ENCODE data around the gene ENTPD3. TPM values are rescaled to one million over a fixed set of nuclear protein-coding genes. Genes with fewer than 3 reads are reported as not detected.
A peak's percentile ranks its signal among the peaks of the same experiment; 100 is the strongest.

Gene ENTPD3, protein sequence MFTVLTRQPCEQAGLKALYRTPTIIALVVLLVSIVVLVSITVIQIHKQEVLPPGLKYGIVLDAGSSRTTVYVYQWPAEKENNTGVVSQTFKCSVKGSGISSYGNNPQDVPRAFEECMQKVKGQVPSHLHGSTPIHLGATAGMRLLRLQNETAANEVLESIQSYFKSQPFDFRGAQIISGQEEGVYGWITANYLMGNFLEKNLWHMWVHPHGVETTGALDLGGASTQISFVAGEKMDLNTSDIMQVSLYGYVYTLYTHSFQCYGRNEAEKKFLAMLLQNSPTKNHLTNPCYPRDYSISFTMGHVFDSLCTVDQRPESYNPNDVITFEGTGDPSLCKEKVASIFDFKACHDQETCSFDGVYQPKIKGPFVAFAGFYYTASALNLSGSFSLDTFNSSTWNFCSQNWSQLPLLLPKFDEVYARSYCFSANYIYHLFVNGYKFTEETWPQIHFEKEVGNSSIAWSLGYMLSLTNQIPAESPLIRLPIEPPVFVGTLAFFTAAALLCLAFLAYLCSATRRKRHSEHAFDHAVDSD
- total RNA-seq (1 to 10 TPM; 3.8 to 6.1 TPM), polyA plus RNA-seq (1 to 10 TPM; 1.5 to 3.6 TPM)
- long read RNA-seq, donor 1, partial matches to known transcripts = 0 of 1 reads
- long read RNA-seq, donor 1, other reads (novel, unspliced or antisense) = 0 of 1 reads
- long read RNA-seq, donor 2 = 0 reads
- long read RNA-seq, donor 3 = 0 reads
- long read RNA-seq, donor 4, partial matches to known transcripts = 0 of 1 reads
- long read RNA-seq, donor 4, other reads (novel, unspliced or antisense) = 0 of 1 reads
- long read RNA-seq, donor 5, partial matches to known transcripts = 0 of 1 reads
- long read RNA-seq, donor 5, other reads (novel, unspliced or antisense) = 0 of 1 reads

GRCh38 chr3:40387001-40387894 lies at the start of gene ENTPD3:
Gene ENTPD3, plus strand, starts transcription at chr3:40387184. Its CDS starts 874 bp downstream, at chr3:40388058.
- Histone ChIP-seq H3K9me3 (ENCODE audit: control insufficient read depth in 4 of 4, insufficient read depth in 3 of 4, low read length in 3 of 4) (peaks cover 0 to 1% (median 0%) of the 10 kb centered on the region in 4 donors), H3K4me3 (no peak within 1 kb of the TSS), H3K9ac (ENCODE audit: insufficient read depth in 1 of 2, low read length in 2 of 2) (peak within 1 kb of the TSS in 1 of 2 donors; percentile 21), H3K27ac (ENCODE audit: low read depth in 1 of 2, low read length in 1 of 2) (peak within 1 kb of the TSS in 1 of 2 donors; percentile 52), H3K4me1 (ENCODE audit: control insufficient read depth in 5 of 5, insufficient read depth in 5 of 5, low read length in 5 of 5) (peaks cover 0 to 8% (median 0%) of the 10 kb centered on the region in 5 donors), H3K36me3 (ENCODE audit: control insufficient read depth in 4 of 4, insufficient read depth in 4 of 4, low read length in 4 of 4) (no peaks in the 10 kb centered on the region), H3K27me3 (ENCODE audit: control insufficient read depth in 3 of 3, insufficient read depth in 3 of 3, low read length in 2 of 3) (peaks cover 0 to 18% (median 9%) of the 10 kb centered on the region in 3 donors)
- peak; percentile 8 to 39 (median 28) for DNase-seq
- peak; percentile 93 for ATAC-seq (ENCODE audit: insufficient read depth, low FRiP score)
- WGBS, 2 donors = 7 to 9% methylated on average over 49 of the region's 49 CpGs
- TF ChIP-seq, protein P1, sequence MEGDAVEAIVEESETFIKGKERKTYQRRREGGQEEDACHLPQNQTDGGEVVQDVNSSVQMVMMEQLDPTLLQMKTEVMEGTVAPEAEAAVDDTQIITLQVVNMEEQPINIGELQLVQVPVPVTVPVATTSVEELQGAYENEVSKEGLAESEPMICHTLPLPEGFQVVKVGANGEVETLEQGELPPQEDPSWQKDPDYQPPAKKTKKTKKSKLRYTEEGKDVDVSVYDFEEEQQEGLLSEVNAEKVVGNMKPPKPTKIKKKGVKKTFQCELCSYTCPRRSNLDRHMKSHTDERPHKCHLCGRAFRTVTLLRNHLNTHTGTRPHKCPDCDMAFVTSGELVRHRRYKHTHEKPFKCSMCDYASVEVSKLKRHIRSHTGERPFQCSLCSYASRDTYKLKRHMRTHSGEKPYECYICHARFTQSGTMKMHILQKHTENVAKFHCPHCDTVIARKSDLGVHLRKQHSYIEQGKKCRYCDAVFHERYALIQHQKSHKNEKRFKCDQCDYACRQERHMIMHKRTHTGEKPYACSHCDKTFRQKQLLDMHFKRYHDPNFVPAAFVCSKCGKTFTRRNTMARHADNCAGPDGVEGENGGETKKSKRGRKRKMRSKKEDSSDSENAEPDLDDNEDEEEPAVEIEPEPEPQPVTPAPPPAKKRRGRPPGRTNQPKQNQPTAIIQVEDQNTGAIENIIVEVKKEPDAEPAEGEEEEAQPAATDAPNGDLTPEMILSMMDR (IDR thresholded peaks at IDR 0.05; ENCODE audit: control extremely low read depth, extremely low read depth) = no peak

GRCh38 chr3:40339871-40340270 lies 47.1 kb upstream of the ENTPD3 start:
- H3K4me3 ChIP-seq = no peak overlapping the region
- ATAC-seq (ENCODE audit: insufficient read depth, low FRiP score) (no peak), DNase-seq (no peak)
- no peaks in the 10 kb centered on the region for H3K9me3 ChIP-seq (ENCODE audit: control insufficient read depth in 4 of 4, insufficient read depth in 3 of 4, low read length in 3 of 4)
- H3K4me1 ChIP-seq (ENCODE audit: control insufficient read depth in 5 of 5, insufficient read depth in 5 of 5, low read length in 5 of 5) = no peaks in the 10 kb centered on the region
- H3K9ac ChIP-seq (ENCODE audit: insufficient read depth in 1 of 2, low read length in 2 of 2) = no peak overlapping the region
- no peaks in the 10 kb centered on the region for H3K27me3 ChIP-seq (ENCODE audit: control insufficient read depth in 3 of 3, insufficient read depth in 3 of 3, low read length in 2 of 3)
- H3K27ac ChIP-seq (ENCODE audit: low read depth in 1 of 2, low read length in 1 of 2) = no peak overlapping the region
- TF ChIP-seq, protein P1 (IDR thresholded peaks at IDR 0.05; ENCODE audit: control extremely low read depth, extremely low read depth) = no peak
- no peaks in the 10 kb centered on the region for H3K36me3 ChIP-seq (ENCODE audit: control insufficient read depth in 4 of 4, insufficient read depth in 4 of 4, low read length in 4 of 4)
- WGBS, 2 donors = 71 to 88% methylated on average over 1 of the region's 1 CpG

- DNase-seq (no peak), ATAC-seq (ENCODE audit: insufficient read depth, low FRiP score) (no peak)
- 62 to 78% methylated on average over 1 of the region's 1 CpG for WGBS, 2 donors
- Histone ChIP-seq H3K9me3 (ENCODE audit: control insufficient read depth in 4 of 4, insufficient read depth in 3 of 4, low read length in 3 of 4) (no peaks in the 10 kb centered on the region), H3K4me3 (no peak overlapping the region), H3K9ac (ENCODE audit: insufficient read depth in 1 of 2, low read length in 2 of 2) (no peak overlapping the region), H3K4me1 (ENCODE audit: control insufficient read depth in 5 of 5, insufficient read depth in 5 of 5, low read length in 5 of 5) (no peaks in the 10 kb centered on the region), H3K36me3 (ENCODE audit: control insufficient read depth in 4 of 4, insufficient read depth in 4 of 4, low read length in 4 of 4) (no peaks in the 10 kb centered on the region), H3K27me3 (ENCODE audit: control insufficient read depth in 3 of 3, insufficient read depth in 3 of 3, low read length in 2 of 3) (no peaks in the 10 kb centered on the region), H3K27ac (ENCODE audit: low read depth in 1 of 2, low read length in 1 of 2) (no peak overlapping the region)
- TF ChIP-seq, protein P1 (IDR thresholded peaks at IDR 0.05; ENCODE audit: control extremely low read depth, extremely low read depth) = no peak
These were observed 46.3 kb upstream of the ENTPD3 start for GRCh38 chr3:40340541-40341170.

All from lung (tissue), 16 donors.